Measurements from ENCODE around the gene PLK2. TPM values are rescaled to one million over a fixed set of nuclear protein-coding genes. Genes with fewer than 3 reads are reported as not detected.

Gene PLK2
- total RNA-seq, 6 experiments from 2014 or later = 9.3 to 54.7 (median 22.8) TPM

- Histone ChIP-seq H3K36me3 (peaks cover 4 to 40% (median 22%) of the 10 kb centered on the region in 4 donors), H3K27ac (no peak overlapping the region), H3K4me3 (no peak overlapping the region), H3K27me3 (no peaks in the 10 kb centered on the region), H3K4me1 (no peaks in the 10 kb centered on the region), H3K9me3 (no peaks in the 10 kb centered on the region)
- ATAC-seq = no peak
- DNase-seq = no peak
- intact Hi-C loops (cut with DNase I) = loop anchor here in 1 of 2 donors (10.0 kb wide), 1 partner anchor 667 kb away; no protein-coding TSS in a partner anchor
- WGBS (ENCODE audit: insufficient coverage, low coverage, low lambda C conversion rate, missing lambda C conversion rate) = 87% methylated on average over 8 of the region's 8 CpGs
- no peak for TF ChIP-seq CTCF (IDR thresholded peaks at IDR 0.05)
- TF ChIP-seq POLR2A (IDR thresholded peaks at IDR 0.05) = no peak
Observed at GRCh38 chr5:58451732-58452565, 7.9 kb downstream of the PLK2 start.

- peaks cover 4 to 31% (median 19%) of the 10 kb centered on the region in 4 donors for H3K36me3 ChIP-seq
- no peaks in the 10 kb centered on the region for H3K9me3 ChIP-seq
- H3K4me1 ChIP-seq = no peaks in the 10 kb centered on the region
- DNase-seq = no peak
- no peak overlapping the region for H3K4me3 ChIP-seq
- no peak overlapping the region for H3K27ac ChIP-seq
- H3K27me3 ChIP-seq = no peaks in the 10 kb centered on the region
- no peak for ATAC-seq
- WGBS (ENCODE audit: insufficient coverage, low coverage, low lambda C conversion rate, missing lambda C conversion rate) = 70% methylated on average over 9 of the region's 10 CpGs
- intact Hi-C loops (cut with DNase I) = loop anchor here in 1 of 2 donors (10.0 kb wide), 1 partner anchor 666 kb away; no protein-coding TSS in a partner anchor
- TF ChIP-seq POLR2A (IDR thresholded peaks at IDR 0.05) = no peak
- TF ChIP-seq CTCF (IDR thresholded peaks at IDR 0.05) = no peak
Observed at GRCh38 chr5:58450811-58451629, 8.9 kb downstream of the PLK2 start.

- TF ChIP-seq POLR2A (IDR thresholded peaks at IDR 0.05) (no peak), CTCF (IDR thresholded peaks at IDR 0.05) (no peak)
- Histone ChIP-seq H3K36me3 (peaks cover 2 to 21% (median 10%) of the 10 kb centered on the region in 4 donors), H3K9me3 (no peaks in the 10 kb centered on the region), H3K4me3 (no peak overlapping the region), H3K4me1 (no peaks in the 10 kb centered on the region), H3K27me3 (no peaks in the 10 kb centered on the region), H3K27ac (no peak overlapping the region)
- DNase-seq (no peak), ATAC-seq (no peak)
- intact Hi-C loops (cut with DNase I) = loop anchor here in 1 of 2 donors (10.0 kb wide), 1 partner anchor 665 kb away; no protein-coding TSS in a partner anchor
- 85% methylated on average over 3 of the region's 3 CpGs for WGBS (ENCODE audit: insufficient coverage, low coverage, low lambda C conversion rate, missing lambda C conversion rate)
Observed at GRCh38 chr5:58450018-58450417, 9.9 kb downstream of the PLK2 start.

- WGBS (ENCODE audit: insufficient coverage, low coverage, low lambda C conversion rate, missing lambda C conversion rate) = 62% methylated on average over 2 of the region's 2 CpGs
- H3K9me3 ChIP-seq = no peaks in the 10 kb centered on the region
- H3K4me1 ChIP-seq = no peaks in the 10 kb centered on the region
- intact Hi-C loops (cut with DNase I) = no loop called here
- H3K27me3 ChIP-seq = no peaks in the 10 kb centered on the region
- DNase-seq (no peak), ATAC-seq (no peak)
- H3K4me3 ChIP-seq = no peak overlapping the region
- TF ChIP-seq CTCF (IDR thresholded peaks at IDR 0.05) (no peak), POLR2A (IDR thresholded peaks at IDR 0.05) (no peak)
- no peaks in the 10 kb centered on the region for H3K36me3 ChIP-seq
- H3K27ac ChIP-seq = no peak overlapping the region
Observed at GRCh38 chr5:58447226-58447625, 12.7 kb downstream of the PLK2 start.
